ENCODE data around the gene ZNF221. TPM values are rescaled to one million over a fixed set of nuclear protein-coding genes. Genes with fewer than 3 reads are reported as not detected.
"Not testable (repeated sequence)": the region's sequence is repeated elsewhere in the genome, so short reads cannot be mapped to it uniquely, and the experiment has no call there.

Gene ZNF221
- 0.68 and 0.97 TPM in 2 replicates for total RNA-seq (2014; rRNA removed; shearing (Covaris generic))

GRCh38 chr19:43950834-43951645 is at the start of gene ZNF221:
Gene ZNF221 (plus strand): TSS chr19:43951228. CDS start chr19:43962727, 11,499 bp downstream.
- peak; percentile 99 for DNase-seq (ENCODE audit: low spot score)

DNA sequence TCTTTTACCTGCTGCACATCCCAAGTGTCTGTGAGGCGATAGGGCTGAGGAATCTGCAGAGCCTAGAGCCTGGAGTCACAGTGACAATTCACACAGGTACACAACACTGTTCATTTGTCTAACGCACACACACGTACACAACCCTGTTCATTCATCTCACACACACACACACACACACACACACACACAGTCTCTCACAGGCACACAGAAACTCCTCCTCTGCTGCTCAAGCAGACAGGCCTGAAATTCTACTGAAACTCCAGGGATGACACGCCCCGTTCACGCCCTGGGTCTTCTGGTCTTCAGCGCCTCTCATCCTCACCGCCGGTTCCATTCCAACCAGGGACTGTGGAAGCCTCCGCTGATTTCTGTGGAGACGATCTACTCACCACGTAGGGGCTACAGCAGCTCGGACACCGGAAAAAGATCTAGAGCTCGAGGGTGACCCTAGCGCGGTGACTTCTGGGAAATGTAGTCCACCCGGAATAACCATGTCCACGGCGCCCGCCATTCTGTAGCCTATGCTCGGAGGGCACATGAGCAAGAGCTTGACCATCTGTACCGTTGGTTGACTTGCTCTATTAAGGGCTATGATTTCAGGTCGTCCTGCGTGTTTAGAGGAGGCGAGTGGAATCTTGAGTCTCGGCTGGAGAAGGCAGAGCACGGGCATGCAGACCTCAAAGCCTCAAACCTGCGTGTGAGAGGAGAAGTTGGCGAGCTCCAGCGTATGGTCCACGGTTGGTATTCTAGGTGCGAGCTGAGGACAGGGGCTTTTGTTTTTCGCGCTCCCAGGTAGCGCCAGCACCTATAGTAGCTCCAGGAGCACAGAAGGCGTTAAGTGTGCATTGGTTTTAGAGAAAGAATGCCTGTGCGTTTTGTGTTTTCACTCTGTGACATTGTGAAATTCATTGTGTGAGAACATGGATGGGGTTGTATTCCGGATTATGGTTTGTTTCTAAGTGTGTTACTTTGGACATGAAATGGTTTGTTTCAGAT is 49.3 kb upstream of the ZNF221 start:
- no peak for DNase-seq (ENCODE audit: low spot score)

- DNase-seq (ENCODE audit: low spot score) = no peak
Measured at GRCh38 chr19:43902399-43902798, 48.6 kb upstream of the ZNF221 start.

DNA sequence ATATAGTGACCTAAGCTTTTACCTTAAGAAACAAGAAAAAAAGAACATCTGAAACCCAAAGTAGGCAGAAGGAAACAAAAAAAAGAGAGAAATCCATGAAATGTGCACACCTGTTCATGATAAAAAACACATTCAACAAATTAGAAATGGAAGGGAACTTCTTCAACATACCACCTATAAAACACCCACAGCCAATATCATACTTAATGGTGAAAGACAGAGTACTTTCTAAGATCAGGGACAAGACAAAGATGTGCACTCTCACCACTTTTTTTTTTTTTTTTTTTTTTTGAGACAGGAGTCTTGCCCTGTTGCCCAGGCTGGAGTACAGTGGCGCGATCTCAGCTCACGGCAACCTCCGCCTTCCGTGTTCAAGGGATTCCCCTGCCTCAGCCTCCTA is 45.1 kb upstream of the ZNF221 start:
- no peak for DNase-seq (ENCODE audit: low spot score)

GRCh38 chr19:43906774-43907173 is 44.3 kb upstream of the ZNF221 start:
- no peak for DNase-seq (ENCODE audit: low spot score)

GRCh38 chr19:43908659-43909058 is 42.4 kb upstream of the ZNF221 start:
- no peak for DNase-seq (ENCODE audit: low spot score)

- no peak for DNase-seq (ENCODE audit: low spot score)
Measured at GRCh38 chr19:43910884-43911283, 40.1 kb upstream of the ZNF221 start.

DNA sequence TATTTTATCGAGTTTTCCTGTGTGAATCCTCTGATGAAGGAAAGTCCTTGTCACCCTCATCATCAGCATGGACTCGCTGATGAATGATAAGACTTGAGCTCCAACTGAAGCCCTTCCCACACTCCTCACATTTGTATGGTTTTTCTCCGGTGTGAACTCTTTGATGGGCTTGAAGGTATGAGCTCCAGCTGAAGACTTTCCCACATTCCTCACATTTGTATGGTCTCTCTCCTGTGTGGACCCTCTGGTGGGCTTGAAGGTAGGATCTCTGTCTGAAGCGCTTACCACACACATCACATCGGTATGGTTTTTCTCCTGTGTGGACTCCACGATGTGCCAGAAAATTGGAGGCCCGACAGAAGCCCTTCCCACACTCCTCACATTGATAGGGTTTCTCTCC is 37.6 kb upstream of the ZNF221 start:
- DNase-seq (ENCODE audit: low spot score) = no peak

- DNase-seq (ENCODE audit: low spot score) = no peak
Measured at GRCh38 chr19:43914051-43914450, 37.0 kb upstream of the ZNF221 start.

- DNase-seq (ENCODE audit: low spot score) = no peak
Measured at GRCh38 chr19:43923875-43924274, 27.2 kb upstream of the ZNF221 start.

DNA sequence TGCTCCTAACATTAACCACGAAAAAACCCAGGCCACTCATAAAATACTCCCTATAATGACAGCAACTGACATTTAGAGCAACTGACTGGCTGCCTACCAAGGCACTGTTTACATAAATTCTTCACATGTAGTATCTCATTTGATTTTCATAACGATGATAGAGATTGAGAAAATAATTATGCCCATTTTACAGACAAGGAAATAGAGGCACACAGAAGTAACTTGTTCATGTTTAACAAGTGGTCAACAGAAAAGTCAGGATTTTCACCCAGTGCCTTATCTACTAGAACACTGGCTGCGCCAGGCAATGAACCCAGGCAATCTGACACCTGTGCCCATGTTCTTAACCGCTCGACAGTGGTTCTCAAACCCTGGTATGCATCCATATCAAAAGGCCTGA is 22.2 kb upstream of the ZNF221 start:
- DNase-seq (ENCODE audit: low spot score) = no peak

DNA sequence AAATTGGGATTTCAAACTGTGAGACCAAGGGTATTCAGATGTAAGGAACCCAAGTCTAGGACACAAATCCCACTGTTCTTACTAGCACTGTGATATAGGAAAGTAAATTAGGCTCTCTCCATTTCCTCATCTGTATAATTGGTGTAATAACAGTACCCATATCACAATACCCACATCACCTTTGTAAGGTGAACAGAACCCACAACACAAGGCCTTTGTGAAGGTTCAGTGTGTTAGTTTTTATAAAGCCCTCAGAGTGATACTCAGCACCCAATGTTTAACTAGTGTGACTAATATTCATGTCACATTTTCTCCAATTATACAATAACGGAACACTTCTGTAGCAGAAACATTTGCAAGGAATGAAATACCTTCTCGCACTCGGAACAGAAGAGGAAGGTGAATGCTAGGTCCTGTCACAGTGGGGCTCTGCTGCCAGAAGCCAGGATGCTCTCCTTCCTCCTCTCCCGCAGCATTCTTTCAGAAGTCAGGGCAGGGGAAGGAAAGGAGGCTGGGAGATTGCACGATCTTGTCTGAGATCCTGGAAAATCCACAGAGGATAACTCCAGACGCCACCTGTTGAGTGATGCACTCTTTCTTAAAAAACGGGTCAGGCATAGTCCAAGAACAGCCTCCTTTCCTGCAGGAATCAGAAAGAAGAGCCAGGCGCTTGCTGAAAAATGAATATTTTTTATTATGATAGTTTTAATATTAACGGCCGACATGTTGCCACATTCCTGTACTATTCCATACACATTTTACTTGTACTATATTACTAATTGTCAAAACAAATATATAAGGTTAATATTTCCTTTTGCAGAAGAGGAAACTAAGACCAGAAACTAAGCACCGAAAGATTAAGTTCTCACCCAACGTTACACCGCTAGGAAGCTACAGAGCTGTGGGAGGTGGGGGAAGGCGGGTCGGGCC is 16.7 kb upstream of the ZNF221 start:
- peak; percentile 12 for DNase-seq (ENCODE audit: low spot score)

- DNase-seq (ENCODE audit: low spot score) = peak; percentile 98
Measured at GRCh38 chr19:43934985-43935708, 15.9 kb upstream of the ZNF221 start, which contains the start of gene ZNF45. Gene ZNF45 (minus strand): TSS chr19:43935282. CDS start chr19:43922185, 13,097 bp downstream.

DNA sequence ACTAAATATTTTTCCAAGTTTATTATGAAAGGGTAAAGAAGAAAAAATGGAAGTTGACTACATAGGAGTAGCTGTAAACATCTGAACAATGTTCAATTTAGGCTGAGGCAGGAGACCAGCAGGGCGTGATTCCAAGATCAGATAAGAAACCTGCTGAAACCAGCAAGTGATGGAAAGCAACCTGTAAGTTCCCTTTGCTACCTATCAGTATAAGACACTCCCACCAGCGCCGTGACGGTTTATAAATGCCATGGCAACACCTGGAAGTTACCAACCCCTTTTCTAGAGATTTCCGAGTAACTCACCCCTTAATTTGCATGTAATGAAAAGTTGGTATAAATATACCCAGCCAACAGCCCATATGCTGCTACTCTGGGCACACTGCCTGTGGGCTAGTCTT is 14.8 kb upstream of the ZNF221 start:
- peak; percentile 31 for DNase-seq (ENCODE audit: low spot score)

GRCh38 chr19:43939557-43940260 is 11.3 kb upstream of the ZNF221 start:
- DNase-seq (ENCODE audit: low spot score) = no peak

GRCh38 chr19:43940719-43941118 is 10.3 kb upstream of the ZNF221 start:
- no peak for DNase-seq (ENCODE audit: low spot score)

- no peak for DNase-seq (ENCODE audit: low spot score)
Measured at GRCh38 chr19:43941209-43941608, 9.8 kb upstream of the ZNF221 start.

GRCh38 chr19:43947412-43947811 is 3.6 kb upstream of the ZNF221 start:
- not testable (repeated sequence) for DNase-seq (ENCODE audit: low spot score)

DNA sequence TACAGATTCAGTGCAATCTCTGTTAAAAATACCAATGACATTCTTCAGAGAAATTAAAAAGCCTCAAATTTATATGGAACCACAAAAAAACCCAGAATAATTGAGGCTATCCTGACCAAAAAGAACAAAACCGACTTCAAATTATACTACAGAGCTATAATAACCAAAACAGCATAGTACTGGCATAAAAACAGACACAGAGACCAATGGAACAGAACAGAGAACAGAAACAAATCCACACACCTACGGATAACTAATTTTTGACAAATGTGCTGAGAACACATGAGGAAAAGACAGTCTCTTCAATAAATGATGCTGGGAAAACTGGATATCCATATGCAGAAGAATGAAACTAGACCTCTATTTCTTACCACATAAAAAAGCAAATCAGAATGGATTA is 1.2 kb upstream of the ZNF221 start:
- not testable (repeated sequence) for DNase-seq (ENCODE audit: low spot score)

GRCh38 chr19:43956827-43957226 is 5.8 kb downstream of the ZNF221 start:
- DNase-seq (ENCODE audit: low spot score) = no peak

Data from HT-29 (cell line).